Measurements from ENCODE around the gene TMEM30A.

The TMEM30A gene

DNA sequence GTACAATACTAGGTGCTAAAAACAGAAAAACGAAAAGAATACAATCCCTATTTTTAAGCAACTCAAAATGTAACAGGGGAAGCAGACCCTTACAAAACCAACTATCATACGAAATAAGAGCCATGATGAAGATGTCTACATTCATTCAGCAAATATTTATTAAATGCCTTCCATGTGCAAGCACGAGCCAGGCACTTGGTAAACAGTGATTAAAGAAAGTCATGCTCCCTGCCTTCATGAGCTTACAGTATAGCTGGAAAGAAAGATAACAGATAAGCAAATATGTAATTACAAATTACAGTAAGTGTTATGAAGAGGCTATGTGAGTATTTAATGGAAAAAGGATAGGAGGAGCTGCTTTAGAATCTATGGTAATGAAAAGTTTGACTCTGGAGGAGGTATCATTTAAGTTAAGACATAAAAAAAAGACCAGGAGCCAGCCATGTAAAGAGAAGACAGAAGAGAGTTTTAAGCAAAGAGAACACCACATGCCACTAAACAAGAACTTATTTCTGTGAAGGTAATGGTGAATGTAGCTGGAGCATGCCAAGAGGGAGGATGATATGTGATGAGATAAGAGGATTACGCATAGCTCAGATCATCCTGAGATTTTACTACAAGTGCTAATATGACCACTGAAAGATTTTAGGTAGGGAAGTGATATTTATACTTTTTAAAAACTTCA, 21.7 kb downstream of the TMEM30A start:
- DNase-seq (ENCODE audit: low read depth), result no peak

DNA sequence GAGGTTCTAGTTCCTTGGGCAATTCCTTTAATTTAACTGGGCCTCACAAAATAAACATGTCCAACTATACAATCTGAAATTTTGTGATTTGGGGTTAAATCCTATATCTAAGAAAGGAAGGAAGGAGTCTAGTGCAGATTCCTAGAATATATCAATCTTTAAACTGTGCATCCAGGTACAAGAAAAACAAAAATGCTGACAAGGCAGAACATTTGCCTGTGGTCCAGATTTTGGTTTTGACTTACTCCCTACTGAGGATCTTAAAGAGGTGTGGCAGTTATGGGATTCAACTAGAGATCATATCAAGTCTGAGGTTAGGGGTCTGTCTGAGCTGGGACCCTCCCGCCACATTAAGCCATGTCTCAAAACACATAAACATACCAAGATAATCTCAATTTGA, 23.3 kb downstream of the TMEM30A start:
- no peak for DNase-seq (ENCODE audit: low read depth)

DNA sequence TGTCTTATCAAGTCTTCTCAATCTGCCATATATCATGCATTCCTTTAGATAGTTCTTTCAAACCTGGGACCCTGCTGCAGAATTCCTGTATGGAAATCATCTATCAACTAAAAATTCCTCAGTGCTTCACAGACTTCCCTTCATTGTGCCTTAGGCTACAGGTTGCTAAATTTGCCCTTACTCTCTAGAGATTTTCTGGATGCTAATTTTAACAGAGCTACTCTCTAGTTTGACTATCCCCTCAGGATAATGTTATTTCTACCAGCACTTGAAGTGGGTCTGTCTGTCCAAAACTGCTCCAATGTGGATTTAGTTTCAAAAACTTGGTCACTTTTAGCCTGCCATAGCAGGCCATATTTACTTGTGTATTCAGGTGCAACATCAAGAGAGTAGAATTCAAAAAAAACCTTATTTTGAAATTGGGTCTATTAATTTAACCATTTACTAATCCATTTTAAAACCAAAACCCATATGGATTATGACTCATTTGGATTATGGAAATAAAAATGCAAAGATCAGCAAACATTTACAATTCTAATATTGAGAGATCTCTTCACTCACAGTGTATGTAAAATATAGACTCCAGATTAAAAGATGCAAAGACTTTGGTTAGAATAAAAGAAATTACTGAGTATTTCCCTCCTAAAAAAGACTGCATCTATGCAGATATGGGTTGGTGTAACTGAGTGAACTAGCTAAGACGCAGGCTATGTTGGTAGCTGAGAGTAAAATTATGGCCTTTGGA, 27.1 kb downstream of the TMEM30A start:
- DNase-seq (ENCODE audit: low read depth), result no peak

DNA sequence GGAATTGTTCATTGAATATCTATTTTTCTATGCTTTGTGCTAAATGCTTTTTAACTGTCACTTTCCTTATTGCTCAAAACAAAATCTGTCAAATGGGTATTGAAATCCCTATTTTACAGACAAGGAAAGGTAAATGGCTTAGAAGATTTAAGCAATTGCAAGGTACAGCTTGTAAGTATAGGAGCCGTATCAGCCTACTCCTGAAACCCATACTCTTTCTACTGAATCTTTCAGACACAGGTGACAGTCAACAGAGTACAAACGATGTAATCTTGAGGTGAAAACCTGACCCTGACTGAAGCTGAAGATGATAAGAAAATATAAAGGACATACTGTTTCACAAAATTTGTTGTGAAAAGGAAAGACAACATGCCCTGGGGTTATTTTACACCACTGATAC, 34.0 kb downstream of the TMEM30A start:
- DNase-seq (ENCODE audit: low read depth), result no peak

DNA sequence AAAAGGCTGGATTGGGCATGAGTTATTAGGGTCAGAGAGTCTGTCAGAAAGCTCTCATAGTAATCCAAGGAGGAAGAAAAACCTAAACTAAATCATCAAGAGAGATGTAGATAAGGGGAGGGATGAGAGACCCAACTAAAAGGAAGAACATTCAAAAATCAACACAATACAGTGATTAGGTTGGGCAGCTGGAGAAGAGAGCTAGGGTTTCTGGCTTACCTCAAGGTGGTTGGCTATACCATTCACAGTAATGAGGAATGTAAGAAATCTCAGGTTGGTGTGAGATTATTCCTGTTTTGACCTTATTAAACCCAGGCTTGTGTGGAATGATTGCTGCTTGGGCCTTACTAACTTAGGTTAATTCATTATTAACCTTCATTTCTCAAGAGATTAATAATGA, 34.8 kb downstream of the TMEM30A start:
- no peak for DNase-seq (ENCODE audit: low read depth)

DNA sequence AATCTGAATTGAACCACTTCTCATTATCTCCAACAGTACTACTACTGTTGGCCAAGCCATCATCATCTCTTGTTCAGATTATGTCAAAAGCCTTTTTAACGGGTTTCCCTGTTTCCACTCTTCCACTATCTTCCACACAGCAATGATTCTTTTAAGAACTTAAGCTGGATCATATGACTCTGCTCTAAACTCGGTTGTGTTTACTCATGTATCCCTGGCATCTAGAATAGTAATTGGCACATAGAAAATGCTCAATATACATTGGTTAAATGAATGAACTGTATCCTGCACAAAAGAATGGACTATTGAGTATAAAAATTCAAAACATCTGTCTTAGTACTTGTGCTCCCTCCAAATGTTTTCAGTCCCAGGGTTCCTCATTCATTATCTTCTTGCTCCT, 38.2 kb downstream of the TMEM30A start:
- no peak for DNase-seq (ENCODE audit: low read depth)

DNA sequence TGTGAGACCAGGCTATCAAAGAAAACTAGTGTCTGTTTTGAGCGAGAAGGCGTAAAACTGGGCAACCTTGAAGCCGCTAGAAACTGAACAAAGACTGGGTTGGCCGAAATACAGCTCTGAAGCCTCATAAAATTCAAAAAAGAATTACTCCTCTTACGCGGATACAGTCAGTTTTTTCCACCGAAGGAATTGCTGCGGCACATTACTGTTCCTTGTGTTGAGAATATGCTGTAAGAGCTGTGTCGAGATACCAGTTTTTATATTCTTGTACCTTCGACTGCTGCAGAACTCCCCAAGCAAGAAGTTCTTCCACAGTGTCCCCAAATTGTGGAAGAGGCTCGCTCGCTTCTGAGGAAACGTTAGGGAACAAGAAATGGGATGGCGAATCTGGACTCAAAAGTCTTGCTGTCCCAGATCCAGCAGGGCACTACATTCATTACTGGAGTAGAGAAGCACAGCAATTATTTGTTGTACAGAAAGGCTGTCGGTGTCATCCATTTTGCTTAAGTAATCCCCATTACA, 40.5 kb downstream of the TMEM30A start:
- DNase-seq (ENCODE audit: low read depth), result no peak

DNA sequence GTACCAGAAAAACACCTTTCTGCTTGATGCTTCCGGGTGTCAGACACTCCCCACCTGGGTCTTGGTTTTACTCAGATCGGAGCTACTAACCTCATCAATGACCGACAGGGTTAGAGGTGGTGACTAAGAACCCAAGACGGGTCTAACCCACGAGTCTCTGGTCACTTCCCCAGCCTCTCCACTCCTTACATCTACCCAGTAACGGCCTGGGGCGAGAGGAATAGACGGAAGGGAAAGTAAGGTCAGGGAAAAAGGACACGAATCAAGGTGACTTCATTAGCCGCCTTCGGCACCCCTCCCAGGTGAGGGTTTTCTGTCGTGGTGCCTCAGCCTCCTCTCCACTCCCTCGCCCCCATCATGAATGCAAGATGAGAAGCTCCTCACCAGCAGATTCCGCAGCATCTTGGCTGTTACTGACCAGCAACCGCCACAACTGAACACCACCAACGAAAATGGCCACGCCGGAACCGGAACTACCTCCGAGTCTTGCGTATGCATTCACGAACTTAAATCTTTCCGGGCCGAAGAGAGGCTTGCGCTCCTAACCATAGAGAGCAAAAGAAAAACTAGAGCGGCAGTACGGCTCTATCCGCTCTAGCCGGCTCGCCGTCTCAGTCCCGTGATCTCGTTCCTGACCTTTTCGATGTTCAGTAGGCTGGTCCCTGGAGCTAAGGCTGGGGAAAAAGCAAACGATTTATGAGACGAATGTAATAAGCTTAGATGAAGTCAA, 41.1 kb downstream of the TMEM30A start, which contains the start of gene COX7A2:
TSS of gene COX7A2 (minus strand) at position 469 of the 730 bp plus-strand sequence. CDS start at position 402, 67 bp downstream.
- DNase-seq (ENCODE audit: low read depth), result peak; percentile 71

DNA sequence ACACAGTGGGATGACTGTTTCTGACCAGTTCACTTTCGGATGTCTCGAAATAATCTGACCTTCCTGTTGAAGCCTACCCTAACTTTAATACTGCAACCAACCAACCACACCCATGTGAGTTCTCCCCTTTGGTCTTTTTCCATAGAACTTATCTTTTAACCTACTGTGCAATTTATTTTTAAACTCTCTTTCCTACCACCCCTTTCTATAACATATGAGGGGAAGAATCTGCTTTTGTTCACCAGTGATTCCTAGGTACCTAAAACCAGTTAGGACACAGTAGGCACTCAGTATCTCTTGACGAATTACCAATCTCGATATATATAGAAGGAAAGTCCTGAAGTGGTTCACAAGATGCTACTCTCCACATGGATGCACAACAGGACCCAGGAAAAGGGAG, 48.0 kb downstream of the TMEM30A start:
- no peak for DNase-seq (ENCODE audit: low read depth)

DNA sequence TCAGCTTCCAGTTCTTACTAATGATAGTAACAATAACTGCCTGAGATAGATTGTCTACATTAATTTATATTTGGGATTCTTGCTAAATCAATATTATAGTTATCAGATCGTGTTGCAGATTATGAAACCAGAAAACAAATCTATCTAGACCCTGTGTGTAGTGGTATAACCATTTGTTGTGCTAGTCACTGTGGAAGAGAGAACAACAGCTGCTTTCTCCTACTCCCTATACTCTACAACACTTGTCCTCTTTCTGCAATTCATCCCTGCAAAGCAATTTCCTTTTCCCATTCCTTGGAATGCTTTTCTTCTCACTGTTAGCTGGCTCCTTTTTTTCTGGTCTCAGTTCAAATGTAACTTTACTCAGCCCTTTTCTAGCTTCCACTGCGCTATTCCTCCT, 49.3 kb downstream of the TMEM30A start:
- no peak for DNase-seq (ENCODE audit: low read depth)

DNA sequence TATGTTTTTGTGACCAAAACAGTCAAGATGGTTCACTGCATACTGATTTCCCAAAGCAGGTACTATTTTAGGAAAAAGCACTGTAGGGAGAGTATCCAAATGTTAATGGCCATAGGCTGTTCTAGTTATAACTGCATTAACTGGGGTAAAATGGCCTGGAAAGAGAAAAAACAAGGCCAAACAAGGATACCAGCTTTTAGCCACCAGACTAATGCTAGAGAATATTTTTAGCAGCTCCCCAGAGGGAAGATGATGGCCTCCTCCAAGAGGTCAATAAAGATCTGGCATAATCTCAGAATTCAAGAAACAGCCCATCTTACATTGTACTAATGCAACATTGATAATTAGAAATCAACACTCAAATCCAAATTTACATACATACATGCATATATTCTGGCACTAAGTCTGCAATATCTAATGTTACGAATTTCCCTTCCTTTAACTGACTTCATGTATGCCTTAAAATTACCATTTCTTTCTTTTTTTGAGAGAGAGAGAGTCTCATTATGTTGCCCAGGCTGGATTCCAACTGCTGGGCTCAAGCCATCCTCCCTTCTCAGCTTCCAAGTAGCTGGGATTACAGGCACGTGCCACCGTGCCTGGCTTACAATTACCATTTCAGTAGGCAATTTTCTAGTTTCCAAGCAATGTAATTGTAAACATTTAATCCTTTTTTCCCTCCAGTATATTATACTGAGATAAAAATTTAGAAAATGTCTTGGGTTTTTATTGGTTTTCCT, 50.3 kb downstream of the TMEM30A start:
- DNase-seq (ENCODE audit: low read depth), result no peak

DNA sequence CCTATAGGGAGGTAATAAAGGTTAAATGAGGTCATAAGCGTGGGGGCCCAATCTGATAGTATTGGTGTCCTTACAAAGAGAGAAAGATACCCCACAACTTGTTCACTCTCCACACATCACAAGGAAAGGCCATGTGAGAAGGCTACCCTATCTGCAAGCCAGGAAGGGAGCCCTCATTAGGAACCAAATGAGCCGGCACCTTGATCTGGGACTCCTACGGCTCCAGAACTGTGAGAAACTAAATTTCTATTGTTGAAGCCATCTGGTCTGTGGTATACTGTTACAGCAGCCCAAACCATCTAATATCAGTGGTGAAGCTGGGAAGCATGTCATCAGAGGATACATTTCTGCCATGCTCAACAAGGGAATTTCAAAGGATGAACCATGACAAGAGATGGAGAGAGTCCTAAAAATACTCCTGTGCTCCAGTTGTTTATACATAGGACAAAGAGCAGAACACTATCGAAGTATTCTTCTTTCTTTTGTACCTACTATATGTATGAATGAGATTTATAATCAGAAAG, 51.4 kb downstream of the TMEM30A start:
- DNase-seq (ENCODE audit: low read depth), result no peak

DNA sequence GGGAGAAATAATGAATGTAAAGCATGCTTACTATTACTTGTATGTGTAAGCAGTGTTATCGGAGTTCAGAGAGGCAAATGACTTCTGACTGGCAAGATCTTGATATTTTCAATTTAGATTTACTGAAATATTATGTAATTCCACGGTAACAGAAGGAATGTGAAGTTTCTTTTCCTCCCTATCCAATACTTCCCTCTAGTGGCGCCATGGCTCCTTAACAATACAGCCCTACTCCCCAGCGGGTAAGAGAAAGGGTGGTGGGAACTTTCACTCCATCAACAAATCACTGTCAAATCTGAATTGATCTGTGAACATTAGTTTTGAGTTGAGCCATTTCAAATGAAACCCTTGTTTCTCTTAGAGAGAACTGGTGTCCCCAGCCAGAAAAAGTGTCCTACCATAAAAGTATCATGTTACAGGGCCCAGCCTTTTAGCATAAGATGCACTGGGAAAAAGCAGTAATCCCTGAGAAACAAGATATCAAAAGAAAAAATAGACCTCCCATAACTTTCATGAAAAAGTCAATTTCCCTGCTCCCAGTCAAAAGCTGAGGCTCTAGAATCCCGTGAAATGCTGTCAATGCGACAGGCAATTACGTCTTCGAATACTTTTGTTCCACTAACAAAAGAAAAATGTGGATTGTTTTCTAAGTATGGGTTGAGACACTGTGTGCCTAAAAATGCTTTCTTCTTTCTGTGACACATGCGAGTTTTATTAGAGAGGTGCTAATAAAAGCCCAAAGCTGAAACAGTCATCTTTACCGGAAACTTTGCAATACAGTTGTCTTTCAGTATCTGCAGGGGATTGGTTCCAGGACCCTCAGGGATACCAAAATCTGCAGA, 53.9 kb downstream of the TMEM30A start:
- no peak for DNase-seq (ENCODE audit: low read depth)

DNA sequence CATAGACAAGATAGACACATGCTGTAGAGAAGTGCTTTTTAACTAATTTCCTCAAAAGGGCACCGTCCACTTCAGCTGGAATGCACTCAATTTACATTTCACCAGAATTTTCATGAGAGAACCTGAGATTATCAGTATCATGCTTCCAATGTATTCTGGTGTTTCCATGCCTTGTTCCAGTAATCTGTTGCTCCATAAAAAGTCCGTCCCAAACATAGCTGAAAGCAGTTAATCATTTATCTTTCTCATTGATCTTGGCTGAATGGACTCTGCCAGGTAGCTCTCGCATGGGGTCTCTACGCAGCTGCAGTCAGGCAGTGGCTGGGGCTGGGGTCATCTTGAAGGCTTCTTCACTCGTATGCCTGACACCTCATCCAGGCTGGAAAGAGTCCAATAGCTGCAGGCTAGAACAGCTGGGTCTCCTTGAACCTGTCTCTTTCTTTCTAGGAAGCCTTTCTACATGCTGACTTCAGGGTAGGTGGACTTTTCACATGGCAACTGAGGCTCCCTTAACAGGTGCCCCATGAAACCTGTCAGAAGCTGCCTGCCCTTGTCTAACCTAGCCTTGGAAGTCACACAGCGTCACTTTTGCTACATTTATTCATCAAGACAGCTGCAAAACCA, 60.2 kb downstream of the TMEM30A start:
- no peak for DNase-seq (ENCODE audit: low read depth)

DNA sequence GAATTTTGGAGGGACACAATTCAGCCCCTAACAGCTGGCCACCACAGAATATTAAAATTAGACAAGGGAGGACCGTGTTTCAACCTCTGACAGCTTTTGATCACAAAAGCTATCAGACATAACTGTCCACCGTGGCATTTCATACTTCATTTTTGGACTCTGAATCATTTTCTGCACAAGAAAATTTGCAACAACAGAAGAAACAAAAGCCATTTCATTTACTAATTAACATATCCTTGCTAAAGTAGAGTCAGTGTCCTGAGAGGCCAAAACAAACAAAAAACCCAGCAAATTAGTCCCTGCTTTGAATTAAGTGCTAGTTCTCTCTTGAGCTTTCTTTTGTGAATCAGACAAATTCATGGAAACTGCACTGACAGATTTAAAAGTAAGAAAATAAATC, 61.2 kb downstream of the TMEM30A start:
- no peak for DNase-seq (ENCODE audit: low read depth)

DNA sequence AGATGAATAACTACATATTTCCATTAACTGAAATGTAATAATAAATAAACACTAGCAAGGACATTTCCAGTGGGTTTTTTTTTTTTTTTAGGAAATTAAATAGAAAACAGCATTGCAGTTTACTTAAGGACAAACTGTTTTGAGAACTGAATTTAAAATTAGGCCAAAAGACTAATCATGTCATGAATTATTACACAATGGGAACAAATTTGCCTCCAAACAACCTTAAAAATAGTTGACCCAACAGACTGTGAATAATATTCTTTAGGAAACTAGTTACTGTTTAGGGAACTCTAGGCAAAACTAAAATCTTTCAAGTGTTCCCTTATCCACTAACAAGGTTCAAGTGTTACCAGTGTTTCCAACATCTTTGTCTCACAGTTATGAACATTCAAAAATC, 62.3 kb downstream of the TMEM30A start:
- no peak for DNase-seq (ENCODE audit: low read depth)

DNA sequence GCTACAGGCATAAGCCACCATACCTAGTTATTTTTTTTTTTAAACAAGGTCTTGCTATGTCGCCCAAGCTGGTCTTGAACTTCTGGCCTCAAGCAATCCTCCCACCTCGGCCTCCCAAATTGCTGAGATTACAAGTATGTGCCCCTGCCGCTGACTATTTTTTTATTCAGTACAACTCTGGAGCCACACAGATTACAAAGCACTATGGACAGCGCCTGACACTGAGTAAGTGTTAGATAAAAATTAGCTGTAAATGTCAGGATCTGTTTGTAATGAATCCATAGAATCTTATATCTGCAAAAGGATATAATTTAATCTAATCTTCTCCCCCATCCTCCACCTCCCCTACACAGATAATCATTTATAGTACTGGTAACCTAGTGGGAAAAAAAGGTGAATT, 63.5 kb downstream of the TMEM30A start:
- no peak for DNase-seq (ENCODE audit: low read depth)

DNA sequence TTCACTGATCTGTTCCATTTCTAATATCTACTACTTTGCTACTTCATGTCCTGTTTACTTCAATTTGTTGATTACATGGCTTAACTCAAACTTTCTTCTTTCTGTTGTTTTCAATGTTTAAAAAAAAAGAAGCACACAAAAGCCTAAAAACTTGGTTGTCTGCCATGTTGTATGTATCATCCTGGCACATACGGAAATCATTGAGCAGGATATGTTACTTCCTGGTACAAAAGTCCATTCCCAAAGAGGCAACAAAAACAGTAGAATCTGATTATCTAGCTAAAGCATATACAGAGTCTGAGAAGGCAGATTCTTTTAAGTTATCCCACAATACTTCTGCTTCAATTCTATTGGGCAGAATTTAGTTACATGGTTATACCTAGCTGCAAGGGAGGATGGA, 64.2 kb downstream of the TMEM30A start:
- no peak for DNase-seq (ENCODE audit: low read depth)

DNA sequence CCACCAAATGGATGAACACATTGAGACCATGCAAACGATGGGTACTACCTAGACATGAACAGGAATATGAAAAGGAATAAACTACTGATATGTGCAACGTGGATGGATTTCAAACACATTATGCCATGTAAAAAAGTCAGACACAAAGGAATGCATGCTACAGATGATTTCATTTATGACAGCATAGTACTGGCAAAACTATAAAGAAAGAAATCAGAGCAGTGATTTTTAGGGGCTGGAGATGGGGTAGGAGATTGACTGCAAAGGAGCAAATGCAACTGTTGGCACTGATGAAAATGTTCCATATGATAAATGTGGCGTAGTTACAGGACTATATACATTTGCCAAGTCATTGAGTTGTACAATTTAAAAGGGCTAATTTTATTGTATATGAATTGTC, 65.3 kb downstream of the TMEM30A start:
- no peak for DNase-seq (ENCODE audit: low read depth)

DNA sequence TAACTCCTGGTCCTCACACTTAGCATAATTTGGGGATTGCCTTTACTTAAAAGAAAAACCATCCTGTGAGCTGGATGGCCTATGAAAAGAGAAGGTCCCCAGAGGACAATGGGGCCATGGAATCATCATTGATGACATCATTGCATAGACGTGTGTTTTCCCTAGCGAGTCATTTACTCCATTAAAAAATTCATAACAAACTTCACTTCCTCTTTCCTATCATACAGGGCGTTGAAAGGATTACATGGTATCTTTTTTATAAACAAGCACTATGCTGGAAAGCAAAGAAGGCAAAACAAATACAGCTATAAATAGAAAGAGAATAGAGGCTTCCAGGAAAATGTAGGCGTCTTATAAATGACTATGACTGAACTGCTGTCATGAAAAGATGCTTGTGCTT, 67.4 kb downstream of the TMEM30A start:
- no peak for DNase-seq (ENCODE audit: low read depth)

DNA sequence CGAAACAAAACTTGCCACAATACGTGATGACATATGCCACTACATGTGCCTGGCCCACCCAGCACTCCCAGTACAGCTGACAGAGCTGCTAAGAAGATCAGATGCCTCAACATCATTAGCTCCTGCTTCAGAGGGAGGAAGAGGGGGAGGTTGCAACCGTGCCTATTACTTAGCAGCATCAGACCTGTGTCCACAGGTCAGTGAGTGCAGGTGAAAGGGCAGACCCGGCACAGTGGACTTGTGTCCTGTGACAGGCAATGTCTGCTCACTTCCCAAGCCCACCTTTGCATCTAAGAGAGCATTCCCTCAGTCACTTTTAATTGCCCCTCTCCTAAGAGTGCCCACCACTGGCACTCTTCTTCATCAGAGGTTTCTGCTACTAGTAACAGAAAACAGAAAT, 69.3 kb downstream of the TMEM30A start:
- DNase-seq (ENCODE audit: low read depth), result no peak
